ENCODE results near the gene SLC19A1. TPM values are rescaled to one million over a fixed set of nuclear protein-coding genes. Genes with fewer than 3 reads are reported as not detected.

The SLC19A1 gene
- total RNA-seq, 4 donors from 2014 or later, result 6.5 to 18.3 (median 8.1) TPM

DNA sequence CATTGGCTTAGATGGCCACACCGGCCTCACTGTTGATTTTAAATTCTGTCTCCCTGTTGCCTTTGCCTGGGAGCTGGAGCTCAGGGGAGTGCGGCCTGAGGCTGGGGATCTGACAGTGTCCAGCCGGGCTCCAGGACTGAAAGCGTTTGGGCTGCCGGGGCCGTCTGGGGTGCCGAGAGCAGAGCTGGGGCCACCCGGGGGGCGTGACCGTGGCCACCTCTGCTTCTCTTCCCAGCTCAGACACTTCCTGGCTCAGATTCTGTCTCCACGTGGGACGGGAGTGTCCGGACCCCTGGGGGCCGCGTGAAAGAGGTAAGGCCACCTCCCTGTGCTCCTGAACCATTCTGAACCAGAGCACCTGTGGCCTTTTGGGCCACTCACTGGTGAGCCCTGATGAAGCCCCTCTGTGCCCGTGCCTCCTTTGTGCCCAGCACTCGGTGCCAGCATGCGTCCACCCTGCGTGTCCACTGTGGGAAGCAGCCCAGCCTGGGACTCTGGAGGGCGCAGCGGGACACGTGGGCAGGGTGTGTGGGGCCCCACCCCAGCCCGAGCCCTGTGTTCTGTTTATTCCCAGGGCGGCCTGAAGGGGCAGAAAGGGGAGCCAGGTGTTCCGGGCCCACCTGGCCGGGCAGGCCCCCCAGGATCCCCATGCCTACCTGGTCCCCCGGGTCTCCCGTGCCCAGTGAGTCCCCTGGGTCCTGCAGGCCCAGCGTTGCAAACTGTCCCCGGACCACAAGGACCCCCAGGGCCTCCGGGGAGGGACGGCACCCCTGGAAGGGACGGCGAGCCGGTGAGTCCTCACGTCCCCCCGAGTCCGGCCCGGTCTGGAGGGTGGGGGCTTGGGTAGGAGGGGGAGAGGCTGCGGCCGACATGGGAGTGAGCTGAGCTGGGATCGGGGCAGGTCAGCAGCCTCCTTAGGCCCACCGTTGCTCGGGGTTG lies 64.8 kb downstream of the SLC19A1 start:
- TF ChIP-seq, protein P1, sequence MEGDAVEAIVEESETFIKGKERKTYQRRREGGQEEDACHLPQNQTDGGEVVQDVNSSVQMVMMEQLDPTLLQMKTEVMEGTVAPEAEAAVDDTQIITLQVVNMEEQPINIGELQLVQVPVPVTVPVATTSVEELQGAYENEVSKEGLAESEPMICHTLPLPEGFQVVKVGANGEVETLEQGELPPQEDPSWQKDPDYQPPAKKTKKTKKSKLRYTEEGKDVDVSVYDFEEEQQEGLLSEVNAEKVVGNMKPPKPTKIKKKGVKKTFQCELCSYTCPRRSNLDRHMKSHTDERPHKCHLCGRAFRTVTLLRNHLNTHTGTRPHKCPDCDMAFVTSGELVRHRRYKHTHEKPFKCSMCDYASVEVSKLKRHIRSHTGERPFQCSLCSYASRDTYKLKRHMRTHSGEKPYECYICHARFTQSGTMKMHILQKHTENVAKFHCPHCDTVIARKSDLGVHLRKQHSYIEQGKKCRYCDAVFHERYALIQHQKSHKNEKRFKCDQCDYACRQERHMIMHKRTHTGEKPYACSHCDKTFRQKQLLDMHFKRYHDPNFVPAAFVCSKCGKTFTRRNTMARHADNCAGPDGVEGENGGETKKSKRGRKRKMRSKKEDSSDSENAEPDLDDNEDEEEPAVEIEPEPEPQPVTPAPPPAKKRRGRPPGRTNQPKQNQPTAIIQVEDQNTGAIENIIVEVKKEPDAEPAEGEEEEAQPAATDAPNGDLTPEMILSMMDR (IDR thresholded peaks at IDR 0.05; ENCODE audit: low read depth), result no peak

DNA sequence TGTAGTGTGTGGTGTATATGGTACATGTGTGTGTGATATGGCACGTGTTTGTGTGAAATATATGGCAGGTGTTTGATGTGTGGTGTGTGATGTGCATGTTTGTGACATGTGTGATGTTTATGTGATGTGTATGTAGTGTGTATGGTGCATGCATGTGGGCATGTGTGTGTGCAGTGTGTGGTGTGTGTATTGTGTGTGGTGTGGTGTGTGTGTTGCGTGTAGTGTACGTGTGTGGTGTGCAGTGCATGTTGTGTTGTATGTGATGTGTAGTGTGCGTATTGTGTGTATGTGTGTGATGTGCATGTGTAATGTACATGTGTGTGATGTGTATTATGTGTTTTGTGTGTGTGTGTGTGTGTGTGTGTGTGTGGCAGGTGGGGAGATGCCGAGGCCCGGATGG lies 65.7 kb downstream of the SLC19A1 start:
- TF ChIP-seq, protein P1 (IDR thresholded peaks at IDR 0.05; ENCODE audit: low read depth), result no peak

DNA sequence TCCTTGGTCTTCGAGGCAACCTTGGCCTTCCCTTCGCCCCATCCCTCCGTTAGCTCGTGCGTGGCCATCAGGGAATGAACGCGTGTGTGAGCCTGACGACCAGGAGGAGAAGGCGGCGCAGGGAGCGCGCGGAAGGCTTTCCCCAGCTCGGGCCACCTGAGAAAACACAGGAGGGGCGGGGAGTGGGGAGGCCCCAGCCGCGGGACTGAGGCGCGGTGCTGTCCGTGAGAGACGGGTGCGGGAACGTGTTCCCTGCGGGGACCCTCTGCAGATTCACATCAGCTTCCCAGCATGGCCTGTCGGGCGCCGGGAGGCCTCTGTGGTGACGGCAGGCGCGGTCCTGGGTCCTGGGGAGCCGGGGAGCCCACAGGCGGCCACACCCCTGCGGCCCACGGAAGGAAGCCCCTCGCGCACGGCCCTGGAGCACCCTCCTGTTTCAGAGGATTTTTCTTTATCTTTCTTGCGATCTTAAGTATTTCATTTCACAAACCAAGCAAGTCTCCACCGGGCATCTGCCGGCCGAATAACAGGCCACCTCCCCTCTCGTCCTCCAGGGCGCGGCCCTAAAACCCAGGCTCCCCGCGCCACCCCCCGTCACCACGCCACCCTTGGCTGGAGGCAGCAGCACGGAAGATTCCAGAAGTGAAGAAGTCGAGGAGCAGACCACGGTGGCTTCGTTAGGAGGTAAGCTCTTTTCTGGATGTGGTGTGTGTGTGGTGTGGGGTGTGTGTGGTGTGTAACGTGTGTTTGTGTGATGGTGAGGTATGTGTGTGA lies 66.3 kb downstream of the SLC19A1 start:
- TF ChIP-seq, protein P1 (IDR thresholded peaks at IDR 0.05; ENCODE audit: low read depth), result no peak

DNA sequence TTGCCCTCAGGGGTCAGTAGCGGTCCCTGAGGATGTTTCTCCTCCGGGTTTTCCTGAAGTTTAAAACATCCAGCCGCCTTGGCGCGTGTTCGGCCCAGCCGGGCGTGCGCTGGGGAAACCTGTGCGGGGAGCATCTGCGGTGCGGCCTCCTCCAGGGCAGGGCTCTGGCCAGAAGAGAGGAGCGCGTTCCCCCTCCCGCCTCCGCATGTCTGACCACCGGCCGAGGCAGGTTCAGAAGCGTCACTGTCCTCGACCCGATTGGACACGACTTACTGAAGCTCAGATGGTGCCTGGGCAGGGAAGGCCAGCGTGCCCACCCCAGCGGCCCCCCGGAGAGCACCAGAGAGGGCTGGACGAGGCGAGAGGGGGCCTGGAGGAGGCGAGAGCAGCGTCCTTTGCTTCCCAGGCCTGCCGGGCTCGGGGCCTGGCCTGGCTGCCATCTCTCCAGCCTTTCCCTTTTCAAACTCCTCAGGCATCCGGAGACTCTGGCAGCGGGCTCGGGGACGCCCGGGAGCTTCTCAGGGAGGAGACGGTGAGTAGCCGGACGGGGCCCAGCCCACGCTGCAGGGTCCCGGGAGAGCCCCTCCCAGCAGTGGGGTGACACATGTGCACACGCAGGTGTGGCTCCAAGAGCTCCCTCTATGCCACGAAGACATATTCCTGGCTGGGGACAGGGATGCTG lies 67.1 kb downstream of the SLC19A1 start:
- TF ChIP-seq, protein P1 (IDR thresholded peaks at IDR 0.05; ENCODE audit: low read depth), result no peak

DNA sequence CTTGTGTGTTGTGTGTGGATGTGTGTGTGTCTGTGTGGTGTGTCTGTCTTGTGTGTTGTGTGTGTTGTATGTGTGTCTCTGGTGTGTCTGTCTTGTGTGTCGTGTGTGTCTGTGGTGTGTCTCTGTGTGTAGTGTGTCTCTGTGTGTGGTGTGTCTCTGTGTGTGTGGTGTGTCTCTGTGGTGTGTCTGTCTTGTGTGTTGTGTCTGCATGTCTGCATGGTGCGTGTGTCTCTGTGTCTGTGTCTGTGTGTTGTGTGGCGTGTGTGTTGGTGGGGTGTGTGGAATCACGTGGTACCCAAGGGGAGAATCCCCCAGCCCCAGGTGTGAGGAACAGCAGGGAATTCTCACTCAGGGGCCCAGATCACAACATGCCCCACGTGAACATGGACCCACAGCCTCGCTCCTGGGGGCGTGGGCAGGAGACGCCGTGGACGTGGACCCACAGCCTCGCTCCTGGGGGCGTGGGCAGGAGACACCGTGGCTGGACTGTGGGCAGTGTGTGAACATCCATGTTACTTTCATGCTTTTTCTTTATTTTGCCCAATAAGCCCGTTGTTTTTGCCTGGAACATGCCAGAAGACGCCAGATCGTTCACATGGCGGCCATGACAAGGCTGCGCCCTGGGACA lies 67.8 kb downstream of the SLC19A1 start:
- TF ChIP-seq, protein P1 (IDR thresholded peaks at IDR 0.05; ENCODE audit: low read depth), result no peak

DNA sequence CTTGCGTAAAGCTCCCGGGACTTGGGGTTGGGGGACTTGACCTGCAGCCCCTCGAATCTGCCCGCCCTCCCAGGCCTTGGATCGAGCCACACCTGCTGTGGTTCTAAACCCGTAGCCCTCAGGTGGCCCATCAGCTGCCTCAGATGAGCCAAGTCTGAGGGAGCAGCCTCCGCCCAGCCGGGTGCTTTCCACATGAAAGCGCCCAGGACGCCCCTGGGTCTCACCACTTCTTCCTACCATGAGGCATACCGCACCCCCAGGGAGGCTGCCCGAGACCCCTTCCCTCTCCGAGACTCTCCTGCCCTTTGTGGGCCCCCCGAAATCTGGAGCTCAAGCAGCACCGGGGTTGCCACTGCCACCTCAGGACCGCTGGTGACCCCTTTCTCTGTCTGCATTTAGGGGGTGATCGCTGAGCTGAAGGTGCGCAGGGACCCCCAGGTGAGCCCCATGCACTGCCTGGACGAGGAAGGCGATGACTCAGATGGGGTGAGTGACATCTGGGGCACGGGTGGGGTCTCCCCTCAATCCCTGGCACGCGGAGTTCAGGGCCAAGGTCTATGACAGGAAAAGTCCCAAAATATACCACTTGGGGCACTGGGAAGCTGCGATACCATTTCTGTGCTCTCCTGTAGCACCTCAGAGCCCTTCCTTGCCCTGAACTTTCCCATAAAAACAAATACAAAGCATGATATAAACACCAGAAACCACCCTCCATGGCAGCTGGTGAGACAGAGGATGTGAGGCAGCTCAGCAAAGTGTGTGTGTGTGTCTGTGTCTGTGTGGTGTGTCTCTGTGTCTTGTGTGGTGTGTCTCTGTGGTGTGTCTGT lies 68.5 kb downstream of the SLC19A1 start:
- TF ChIP-seq, protein P1 (IDR thresholded peaks at IDR 0.05; ENCODE audit: low read depth), result no peak

Measured in subcutaneous adipose tissue (tissue), 4 donors.